OCI-LY7 (cell line): ENCODE data around the gene ANXA4. TPM values are rescaled to one million over a fixed set of nuclear protein-coding genes. Genes with fewer than 3 reads are reported as not detected.

Experiments
- small RNA-seq: library from RNA; depleted of rRNA; stranded (forward); fragments of <200 nt; gene quantifications from one replicate; pipeline ENCODE3, GENCODE V24; 2014
- total RNA-seq, 2 experiments: library from RNA; depleted of rRNA in 1 of 2; stranded (reverse); fragments of >200 nt in 1 of 2; shearing (Covaris generic) in 1 of 2; gene quantifications; 2 replicates each; pipeline ENCODE4 v1.2.3, GENCODE V29; 2014 to 2022

Gene ANXA4
- total RNA-seq, 2 experiments from 2014 or later, result 0.38 to 3.5 TPM

Small RNA genes within 50 kb of the gene (small RNA-seq; reads per million reads assigned to genes)
- not detected for gene RPL23AP92

Other genes starting within 250 kb of the ANXA4 start
- 2.3 and 8.5 TPM in 2 replicates for gene AAK1, start 98.4 kb upstream of the ANXA4 start, total RNA-seq (2014; rRNA removed; shearing (Covaris generic))
- 8.3 and 8.7 TPM in 2 replicates for gene AAK1, start 98.4 kb upstream of the ANXA4 start, total RNA-seq (2022)
- gene GMCL1, start 87.5 kb downstream of the ANXA4 start, total RNA-seq (2014; rRNA removed; shearing (Covaris generic)), result 11.9 and 14.4 TPM in 2 replicates
- 25.9 and 28.2 TPM in 2 replicates for gene GMCL1, start 87.5 kb downstream of the ANXA4 start, total RNA-seq (2022)
- gene SNRNP27, start 151.8 kb downstream of the ANXA4 start, total RNA-seq (2014; rRNA removed; shearing (Covaris generic)), result 42.2 and 61.9 TPM in 2 replicates
- 76.0 and 82.4 TPM in 2 replicates for gene SNRNP27, start 151.8 kb downstream of the ANXA4 start, total RNA-seq (2022)
- 1.1 and 2.2 TPM in 2 replicates for gene MXD1, start 173.0 kb downstream of the ANXA4 start, total RNA-seq (2014; rRNA removed; shearing (Covaris generic))
- gene MXD1, start 173.0 kb downstream of the ANXA4 start, total RNA-seq (2022), result 2.8 and 2.9 TPM in 2 replicates
- 0.88 and 1.4 TPM in 2 replicates for gene ASPRV1, start 219.5 kb downstream of the ANXA4 start, total RNA-seq (2014; rRNA removed; shearing (Covaris generic))
- 0.77 and 1.3 TPM in 2 replicates for gene ASPRV1, start 219.5 kb downstream of the ANXA4 start, total RNA-seq (2022)